ENCODE results near the gene YKT6.

YKT6 gene

DNA sequence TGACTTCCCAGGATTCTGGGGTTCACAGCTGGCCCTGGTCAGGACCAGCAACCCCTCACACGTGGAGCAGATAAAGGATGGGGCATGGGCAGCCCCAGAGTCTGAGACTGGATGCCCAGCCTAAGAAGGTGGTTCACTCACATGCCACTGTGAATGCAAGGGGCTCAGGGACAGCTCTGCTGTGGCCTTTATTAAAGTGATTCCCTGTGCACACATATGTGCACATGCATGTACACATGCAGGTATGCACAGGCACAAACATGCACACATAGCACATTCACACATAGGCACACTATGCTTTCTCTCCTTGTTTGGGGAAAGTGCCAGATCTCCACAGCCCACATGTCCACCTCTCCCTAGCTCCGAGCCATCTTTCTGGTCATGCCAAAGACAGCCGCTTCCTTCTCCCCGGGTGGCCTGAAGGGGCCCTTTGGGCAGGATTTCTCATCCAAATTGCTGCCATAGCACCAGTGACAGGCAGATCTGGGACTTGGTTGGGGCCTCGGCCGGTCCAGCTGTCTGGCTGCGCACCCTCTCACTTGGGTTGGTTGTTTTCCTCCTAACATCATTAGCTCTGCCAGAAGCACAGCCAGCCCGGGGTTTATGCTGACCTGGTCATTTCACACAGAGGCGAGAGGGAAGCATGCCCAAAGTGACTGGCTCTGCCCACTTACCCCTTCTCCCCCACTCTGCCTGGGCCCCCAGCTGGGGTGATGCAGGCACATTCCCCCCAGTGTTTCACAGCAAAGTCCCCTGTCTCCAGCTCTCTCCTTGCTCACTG lies 13.0 kb upstream of the YKT6 start:
- Histone ChIP-seq H3K9me3 (replicated peaks; ENCODE audit: low read length) (peaks cover 7% of the 10 kb centered on the region), H3K27me3 (ENCODE audit: control insufficient read depth, insufficient read depth, low read length) (peaks cover 33% of the 10 kb centered on the region), H3K36me3 (ENCODE audit: insufficient read depth, low read length) (no peaks in the 10 kb centered on the region), H3K4me2 (ENCODE audit: low read length) (no peak overlapping the region), H3K4me3 (ENCODE audit: low read length) (no peak overlapping the region), H3K4me1 (ENCODE audit: control insufficient read depth, insufficient read depth, low read length) (peaks cover 17% of the 10 kb centered on the region), H3K9ac (ENCODE audit: low read depth, low read length) (no peak overlapping the region)

DNA sequence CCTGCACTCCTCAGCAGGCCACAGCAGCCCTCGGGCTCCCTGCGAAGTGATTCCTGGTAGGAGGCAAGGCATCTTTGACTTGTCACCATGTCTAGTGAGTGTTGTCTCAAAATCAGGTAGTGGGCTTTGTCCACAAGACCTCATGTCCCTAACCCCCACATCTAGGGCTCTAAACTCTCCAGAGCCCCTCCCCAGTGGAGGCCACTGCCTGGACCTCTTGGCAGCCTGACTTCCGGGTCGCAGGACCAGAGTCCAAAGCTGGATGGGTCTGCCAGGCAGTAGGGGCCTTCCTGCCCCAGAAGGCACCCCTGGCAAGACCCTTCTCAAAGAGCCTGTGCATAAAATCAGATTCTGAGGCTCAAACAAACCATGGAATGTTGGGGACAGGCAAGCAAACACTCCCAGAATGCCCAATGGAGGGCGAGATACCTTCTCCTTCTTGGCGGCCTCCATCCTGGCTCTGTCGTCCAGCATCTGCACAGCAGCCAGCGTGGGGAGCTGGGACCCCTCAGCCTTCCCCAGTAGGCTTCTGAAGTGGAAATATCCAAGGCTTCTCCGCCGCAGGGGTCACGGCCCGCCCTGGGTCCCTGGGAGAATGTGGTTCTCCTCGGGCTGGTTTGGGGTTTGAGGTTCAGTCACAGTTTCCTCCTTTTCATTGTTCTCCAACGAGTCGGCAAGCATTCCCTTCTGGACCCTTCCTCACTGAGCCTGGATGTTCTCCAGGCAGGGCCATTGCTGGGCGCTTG lies 12.1 kb upstream of the YKT6 start:
- Histone ChIP-seq H3K4me3 (ENCODE audit: low read length) (no peak overlapping the region), H3K36me3 (ENCODE audit: insufficient read depth, low read length) (no peaks in the 10 kb centered on the region), H3K9me3 (replicated peaks; ENCODE audit: low read length) (no peaks in the 10 kb centered on the region), H3K9ac (ENCODE audit: low read depth, low read length) (no peak overlapping the region), H3K27me3 (ENCODE audit: control insufficient read depth, insufficient read depth, low read length) (peaks cover 27% of the 10 kb centered on the region), H3K4me2 (ENCODE audit: low read length) (no peak overlapping the region), H3K4me1 (ENCODE audit: control insufficient read depth, insufficient read depth, low read length) (peaks cover 17% of the 10 kb centered on the region)

- no peaks in the 10 kb centered on the region for H3K9me3 ChIP-seq (replicated peaks; ENCODE audit: low read length)
- peaks cover 11% of the 10 kb centered on the region for H3K4me1 ChIP-seq (ENCODE audit: control insufficient read depth, insufficient read depth, low read length)
- H3K9ac ChIP-seq (ENCODE audit: low read depth, low read length): no peak within 1 kb of the TSS
- peaks cover 27% of the 10 kb centered on the region for H3K27me3 ChIP-seq (ENCODE audit: control insufficient read depth, insufficient read depth, low read length)
- no peak within 1 kb of the TSS for H3K4me3 ChIP-seq (ENCODE audit: low read length)
- no peak within 1 kb of the TSS for H3K4me2 ChIP-seq (ENCODE audit: low read length)
- no peaks in the 10 kb centered on the region for H3K36me3 ChIP-seq (ENCODE audit: insufficient read depth, low read length)
Observed at GRCh38 chr7:44189286-44189992, 11.3 kb upstream of the YKT6 start, which contains the start of gene GCK. Gene GCK (minus strand): TSS chr7:44189439. CDS start chr7:44188953, 486 bp downstream.

DNA sequence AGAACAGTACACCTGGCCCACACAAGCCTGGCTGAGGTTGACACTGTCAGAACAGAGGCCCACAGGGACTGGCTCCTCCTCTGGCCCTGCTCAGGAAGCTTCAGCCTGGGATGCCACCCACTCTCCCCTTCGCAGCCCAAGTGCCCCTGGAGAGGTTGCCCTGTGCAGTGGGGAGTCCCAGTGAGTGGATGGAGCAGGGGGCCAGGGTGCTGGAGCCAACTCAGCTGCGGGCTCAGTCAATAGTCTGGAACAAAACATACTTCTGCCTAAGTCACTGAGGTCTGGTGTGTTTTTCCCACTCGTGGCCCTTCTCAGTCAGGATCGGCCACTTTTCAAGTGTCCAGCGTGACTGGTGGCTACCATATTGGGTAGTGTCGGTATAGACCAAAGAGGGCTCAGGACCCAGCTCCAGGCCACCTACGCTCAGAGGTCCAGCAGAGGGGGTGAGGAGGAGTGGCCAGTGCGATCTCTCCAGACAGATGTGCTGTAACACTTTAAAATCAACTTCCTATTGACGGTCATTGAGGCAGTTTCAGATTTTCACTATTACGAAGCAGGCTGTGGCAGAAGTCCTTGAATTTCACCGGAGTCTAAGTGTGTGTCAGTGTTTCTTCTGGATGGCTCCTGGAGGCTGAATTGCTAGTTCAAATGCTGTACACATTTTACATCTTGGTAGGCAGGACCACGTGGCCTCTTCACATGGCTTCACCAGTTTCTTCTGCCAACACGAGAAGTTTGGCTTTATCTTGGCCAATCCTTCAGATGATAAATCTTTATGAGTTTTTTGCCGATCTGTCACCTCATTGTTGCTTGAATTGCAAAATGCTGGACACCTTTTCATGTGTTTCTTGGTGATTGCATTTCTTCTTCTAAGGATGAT lies 10.5 kb upstream of the YKT6 start:
- no peaks in the 10 kb centered on the region for H3K9me3 ChIP-seq (replicated peaks; ENCODE audit: low read length)
- no peak overlapping the region for H3K9ac ChIP-seq (ENCODE audit: low read depth, low read length)
- H3K4me3 ChIP-seq (ENCODE audit: low read length): no peak overlapping the region
- no peak overlapping the region for H3K4me2 ChIP-seq (ENCODE audit: low read length)
- peaks cover 3% of the 10 kb centered on the region for H3K4me1 ChIP-seq (ENCODE audit: control insufficient read depth, insufficient read depth, low read length)
- no peaks in the 10 kb centered on the region for H3K36me3 ChIP-seq (ENCODE audit: insufficient read depth, low read length)
- peaks cover 27% of the 10 kb centered on the region for H3K27me3 ChIP-seq (ENCODE audit: control insufficient read depth, insufficient read depth, low read length)

DNA sequence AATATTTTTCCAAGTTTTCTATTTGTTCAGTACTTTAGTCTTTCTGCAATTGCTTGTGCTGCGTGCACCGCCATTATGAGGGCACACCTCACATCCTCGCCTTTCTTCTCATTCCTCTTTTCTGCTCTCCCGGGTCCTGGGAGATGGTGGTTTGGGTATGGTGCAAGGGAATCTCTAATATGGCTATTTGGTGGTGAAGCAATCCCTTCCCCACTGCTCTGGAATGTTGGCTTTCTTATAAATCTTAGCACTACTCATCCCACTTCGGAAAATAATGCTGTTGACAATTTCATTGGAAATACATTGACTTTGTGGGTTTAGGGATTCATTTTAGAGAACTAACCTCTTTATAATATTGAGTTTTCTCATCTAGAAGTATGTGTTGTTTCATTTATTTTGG lies 9.6 kb upstream of the YKT6 start:
- Histone ChIP-seq H3K36me3 (ENCODE audit: insufficient read depth, low read length) (no peaks in the 10 kb centered on the region), H3K9me3 (replicated peaks; ENCODE audit: low read length) (no peaks in the 10 kb centered on the region), H3K9ac (ENCODE audit: low read depth, low read length) (no peak overlapping the region), H3K4me3 (ENCODE audit: low read length) (no peak overlapping the region), H3K27me3 (ENCODE audit: control insufficient read depth, insufficient read depth, low read length) (peaks cover 27% of the 10 kb centered on the region), H3K4me1 (ENCODE audit: control insufficient read depth, insufficient read depth, low read length) (peaks cover 5% of the 10 kb centered on the region), H3K4me2 (ENCODE audit: low read length) (no peak overlapping the region)

- no peak overlapping the region for H3K4me2 ChIP-seq (ENCODE audit: low read length)
- H3K9ac ChIP-seq (ENCODE audit: low read depth, low read length): no peak overlapping the region
- no peaks in the 10 kb centered on the region for H3K36me3 ChIP-seq (ENCODE audit: insufficient read depth, low read length)
- H3K4me1 ChIP-seq (ENCODE audit: control insufficient read depth, insufficient read depth, low read length): peaks cover 6% of the 10 kb centered on the region
- H3K9me3 ChIP-seq (replicated peaks; ENCODE audit: low read length): no peaks in the 10 kb centered on the region
- H3K27me3 ChIP-seq (ENCODE audit: control insufficient read depth, insufficient read depth, low read length): peaks cover 18% of the 10 kb centered on the region
- no peak overlapping the region for H3K4me3 ChIP-seq (ENCODE audit: low read length)
Observed at GRCh38 chr7:44193011-44193802, 7.6 kb upstream of the YKT6 start.

GRCh38 chr7:44194069-44194468 lies 6.7 kb upstream of the YKT6 start:
- Histone ChIP-seq H3K4me1 (ENCODE audit: control insufficient read depth, insufficient read depth, low read length) (peaks cover 6% of the 10 kb centered on the region), H3K27me3 (ENCODE audit: control insufficient read depth, insufficient read depth, low read length) (peaks cover 11% of the 10 kb centered on the region), H3K36me3 (ENCODE audit: insufficient read depth, low read length) (no peaks in the 10 kb centered on the region), H3K9ac (ENCODE audit: low read depth, low read length) (no peak overlapping the region), H3K4me3 (ENCODE audit: low read length) (no peak overlapping the region), H3K9me3 (replicated peaks; ENCODE audit: low read length) (no peaks in the 10 kb centered on the region), H3K4me2 (ENCODE audit: low read length) (no peak overlapping the region)

DNA sequence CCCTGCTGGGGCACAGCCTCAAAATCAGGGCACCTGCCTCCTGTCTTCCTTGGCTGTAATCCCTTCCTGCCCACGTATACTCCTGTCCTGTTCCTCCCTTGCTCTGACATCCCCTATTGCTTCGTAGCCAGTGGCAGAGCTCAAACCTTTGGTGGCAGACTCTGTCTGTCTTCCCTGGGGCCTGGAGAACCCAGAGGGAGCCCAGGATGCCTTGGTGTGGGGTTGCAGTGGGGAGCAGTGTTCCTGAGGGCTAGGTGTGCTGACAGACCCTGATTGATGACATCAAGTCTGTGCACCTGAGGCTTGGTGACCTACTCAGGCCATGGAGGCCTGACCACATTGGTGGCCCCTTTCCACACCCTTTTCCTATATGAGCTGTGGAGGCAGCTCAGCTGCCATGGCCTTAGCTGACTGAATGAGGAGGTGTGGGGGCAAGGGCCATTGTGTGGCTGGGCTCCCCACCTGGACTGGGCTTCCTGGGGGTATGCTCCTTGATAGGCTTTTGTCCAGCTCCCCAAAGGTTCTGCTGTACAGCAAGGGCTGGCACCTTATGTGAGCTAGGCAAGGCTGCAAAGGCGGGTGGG lies 6.1 kb upstream of the YKT6 start:
- H3K9me3 ChIP-seq (replicated peaks; ENCODE audit: low read length): no peaks in the 10 kb centered on the region
- no peak overlapping the region for H3K9ac ChIP-seq (ENCODE audit: low read depth, low read length)
- no peak overlapping the region for H3K4me3 ChIP-seq (ENCODE audit: low read length)
- H3K4me1 ChIP-seq (ENCODE audit: control insufficient read depth, insufficient read depth, low read length): peaks cover 6% of the 10 kb centered on the region
- no peak overlapping the region for H3K4me2 ChIP-seq (ENCODE audit: low read length)
- H3K36me3 ChIP-seq (ENCODE audit: insufficient read depth, low read length): no peaks in the 10 kb centered on the region
- peaks cover 11% of the 10 kb centered on the region for H3K27me3 ChIP-seq (ENCODE audit: control insufficient read depth, insufficient read depth, low read length)

DNA sequence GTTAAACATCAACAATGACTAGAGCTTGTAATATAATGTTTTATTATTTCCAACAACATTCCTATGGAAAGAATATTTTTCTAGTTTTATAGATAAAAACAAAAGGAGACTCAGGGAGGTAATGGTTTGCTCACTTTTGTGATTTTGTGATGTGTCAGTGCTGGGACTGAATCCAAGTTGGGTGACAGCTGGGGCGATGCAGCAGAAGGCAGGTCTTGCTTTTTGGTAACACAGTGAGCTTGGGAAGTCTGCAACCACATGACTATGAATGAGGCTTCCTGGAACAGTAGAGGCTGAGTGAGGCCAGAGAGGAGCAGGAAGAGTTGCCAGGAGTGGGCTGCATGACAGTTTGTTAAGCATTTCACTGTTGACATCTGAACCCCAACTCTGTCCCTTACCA lies 4.9 kb upstream of the YKT6 start:
- H3K4me2 ChIP-seq (ENCODE audit: low read length): no peak overlapping the region
- no peaks in the 10 kb centered on the region for H3K9me3 ChIP-seq (replicated peaks; ENCODE audit: low read length)
- no peak overlapping the region for H3K9ac ChIP-seq (ENCODE audit: low read depth, low read length)
- no peak overlapping the region for H3K4me3 ChIP-seq (ENCODE audit: low read length)
- peaks cover 6% of the 10 kb centered on the region for H3K27me3 ChIP-seq (ENCODE audit: control insufficient read depth, insufficient read depth, low read length)
- no peaks in the 10 kb centered on the region for H3K36me3 ChIP-seq (ENCODE audit: insufficient read depth, low read length)
- H3K4me1 ChIP-seq (ENCODE audit: control insufficient read depth, insufficient read depth, low read length): peaks cover 6% of the 10 kb centered on the region

- H3K9ac ChIP-seq (ENCODE audit: low read depth, low read length): no peak overlapping the region
Observed at GRCh38 chr7:44196450-44196872, 4.3 kb upstream of the YKT6 start.

More at GRCh38 chr7:44196450-44196872, 4.3 kb upstream of the YKT6 start:
- no peak overlapping the region for H3K4me2 ChIP-seq (ENCODE audit: low read length)
- H3K27me3 ChIP-seq (ENCODE audit: control insufficient read depth, insufficient read depth, low read length): peaks cover 6% of the 10 kb centered on the region
- H3K36me3 ChIP-seq (ENCODE audit: insufficient read depth, low read length): no peaks in the 10 kb centered on the region
- no peaks in the 10 kb centered on the region for H3K9me3 ChIP-seq (replicated peaks; ENCODE audit: low read length)
- peaks cover 6% of the 10 kb centered on the region for H3K4me1 ChIP-seq (ENCODE audit: control insufficient read depth, insufficient read depth, low read length)
- H3K4me3 ChIP-seq (ENCODE audit: low read length): no peak overlapping the region

Data from skeletal muscle satellite cell (primary cell).